Stimulated activated naive CD8-positive, alpha-beta T cell treated with anti-CD3 and anti-CD28 coated beads, Interleukin-15, Interleukin-2, amounts not matched to agents 100 ng/mL and 50 ng/mL, for 24 hours (primary cell): ENCODE data around the gene FAM98C.

Source experiments
- H3K27ac Mint-ChIP-seq: one replicate; pipeline ENCODE4 v1.8.0; 2021; ENCODE audit warnings: mild to moderate bottlenecking, mixed read lengths
- H3K27me3 Mint-ChIP-seq: one replicate; pipeline ENCODE4 v1.8.0; 2021; ENCODE audit warnings: mixed read lengths
- H3K36me3 Mint-ChIP-seq: one replicate; pipeline ENCODE4 v1.8.0; 2021; ENCODE audit warnings: low read depth, mixed read lengths
- H3K4me1 Mint-ChIP-seq: one replicate; pipeline ENCODE4 v1.8.0; 2021; ENCODE audit warnings: low read depth, mixed read lengths
- H3K4me3 Mint-ChIP-seq: one replicate; pipeline ENCODE4 v1.8.0; 2021; ENCODE audit warnings: mild to moderate bottlenecking, mixed read lengths
- H3K9me3 Mint-ChIP-seq: one replicate; pipeline ENCODE4 v1.8.0; 2021; ENCODE audit warnings: mixed read lengths

Gene FAM98C

GRCh38 chr19:38442736-38443135, 39.8 kb downstream of the FAM98C start:
- Mint-ChIP-seq H3K4me3 (no peak overlapping the region), H3K27ac (no peak overlapping the region), H3K9me3 (no peaks in the 10 kb centered on the region), H3K36me3 (no peaks in the 10 kb centered on the region), H3K4me1 (no peaks in the 10 kb centered on the region), H3K27me3 (peaks cover 4% of the 10 kb centered on the region)

DNA sequence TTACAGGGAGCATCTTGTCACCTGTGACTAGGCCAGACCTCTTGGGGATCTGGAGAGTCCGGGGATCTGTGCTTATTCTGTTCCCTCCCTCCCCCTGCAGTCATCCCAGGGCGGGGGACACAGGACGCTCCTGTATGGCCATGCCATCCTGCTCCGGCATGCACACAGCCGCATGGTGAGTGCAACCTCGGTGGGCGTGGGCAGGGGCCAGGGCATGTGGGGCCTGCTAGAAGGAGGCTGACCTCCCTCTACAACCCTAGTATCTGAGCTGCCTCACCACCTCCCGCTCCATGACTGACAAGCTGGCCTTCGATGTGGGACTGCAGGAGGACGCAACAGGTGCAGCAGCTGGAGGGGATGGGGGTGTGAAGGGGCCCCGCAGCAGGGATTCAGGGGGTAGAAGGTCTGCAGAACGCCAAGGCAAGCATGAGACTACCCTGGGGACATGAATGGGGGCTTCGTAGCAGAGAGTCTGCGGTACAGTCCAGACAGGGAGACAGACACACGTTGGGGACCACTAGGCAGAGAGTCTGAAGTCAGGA, 40.6 kb downstream of the FAM98C start:
- Mint-ChIP-seq H3K4me1 (no peaks in the 10 kb centered on the region), H3K27ac (no peak overlapping the region), H3K36me3 (no peaks in the 10 kb centered on the region), H3K9me3 (no peaks in the 10 kb centered on the region), H3K27me3 (no peaks in the 10 kb centered on the region), H3K4me3 (no peak overlapping the region)

- Mint-ChIP-seq H3K36me3 (no peaks in the 10 kb centered on the region), H3K4me3 (no peak overlapping the region), H3K9me3 (no peaks in the 10 kb centered on the region), H3K27me3 (no peaks in the 10 kb centered on the region), H3K27ac (no peak overlapping the region), H3K4me1 (no peaks in the 10 kb centered on the region)
Observed at GRCh38 chr19:38444026-38444425, 41.1 kb downstream of the FAM98C start.

DNA sequence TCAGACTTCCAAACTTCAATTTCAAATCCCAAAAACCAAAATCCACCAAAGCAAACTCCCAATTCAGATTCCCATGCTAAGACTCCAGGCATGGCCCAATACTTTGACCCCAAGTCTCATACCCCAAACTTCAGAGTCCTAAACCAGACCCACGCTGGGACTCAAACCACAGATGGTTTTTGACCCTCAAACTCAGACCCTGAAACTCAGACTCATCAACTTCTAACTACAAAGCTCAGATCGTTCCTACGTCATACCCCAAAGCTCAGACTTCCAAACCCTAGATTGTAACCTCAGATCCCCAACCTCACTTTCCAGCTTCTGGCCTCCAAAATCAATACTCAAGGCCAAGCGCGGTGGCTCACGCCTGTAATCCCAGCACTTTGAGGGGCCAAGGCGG, 42.5 kb downstream of the FAM98C start:
- Mint-ChIP-seq H3K27me3 (no peaks in the 10 kb centered on the region), H3K27ac (no peak overlapping the region), H3K9me3 (no peaks in the 10 kb centered on the region), H3K4me3 (no peak overlapping the region), H3K4me1 (no peaks in the 10 kb centered on the region), H3K36me3 (no peaks in the 10 kb centered on the region)

- Mint-ChIP-seq H3K4me1 (no peaks in the 10 kb centered on the region), H3K36me3 (no peaks in the 10 kb centered on the region), H3K27me3 (no peaks in the 10 kb centered on the region), H3K27ac (no peak overlapping the region), H3K4me3 (no peak overlapping the region), H3K9me3 (no peaks in the 10 kb centered on the region)
Observed at GRCh38 chr19:38448225-38448624, 45.3 kb downstream of the FAM98C start.

DNA sequence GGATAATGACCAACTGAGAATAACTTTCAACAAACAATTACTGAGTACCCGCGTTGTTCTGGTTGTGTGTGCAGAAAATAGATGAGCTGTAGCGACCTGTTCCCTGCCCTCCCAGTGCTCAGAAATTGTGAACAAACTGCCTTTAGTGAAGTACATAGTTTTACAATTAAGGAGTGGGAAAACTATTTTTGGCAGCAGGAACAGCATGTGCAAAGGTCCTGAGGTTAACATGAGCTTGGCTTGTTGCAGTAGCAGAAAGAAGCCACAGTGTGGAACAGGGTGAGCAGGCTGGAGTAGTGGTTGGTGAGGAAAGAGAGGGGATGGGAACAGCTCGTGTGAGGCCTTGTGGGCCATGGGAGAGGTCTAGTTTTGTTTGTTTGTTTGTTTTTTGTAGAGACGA, 46.6 kb downstream of the FAM98C start:
- no peaks in the 10 kb centered on the region for H3K4me1 Mint-ChIP-seq

GRCh38 chr19:38451036-38451435, 48.1 kb downstream of the FAM98C start:
- H3K9me3 Mint-ChIP-seq: no peaks in the 10 kb centered on the region
- no peak overlapping the region for H3K27ac Mint-ChIP-seq
- no peaks in the 10 kb centered on the region for H3K4me1 Mint-ChIP-seq
- no peaks in the 10 kb centered on the region for H3K27me3 Mint-ChIP-seq
- H3K36me3 Mint-ChIP-seq: no peaks in the 10 kb centered on the region
- H3K4me3 Mint-ChIP-seq: no peak overlapping the region

More for the DNA sequence above, 46.6 kb downstream of the FAM98C start:
- no peaks in the 10 kb centered on the region for H3K9me3 Mint-ChIP-seq
- H3K27ac Mint-ChIP-seq: no peak overlapping the region
- no peak overlapping the region for H3K4me3 Mint-ChIP-seq
- no peaks in the 10 kb centered on the region for H3K27me3 Mint-ChIP-seq
- H3K36me3 Mint-ChIP-seq: no peaks in the 10 kb centered on the region

GRCh38 chr19:38451629-38452028, 48.7 kb downstream of the FAM98C start:
- no peaks in the 10 kb centered on the region for H3K27me3 Mint-ChIP-seq
- H3K4me1 Mint-ChIP-seq: no peaks in the 10 kb centered on the region
- H3K4me3 Mint-ChIP-seq: no peak overlapping the region
- H3K27ac Mint-ChIP-seq: no peak overlapping the region
- no peaks in the 10 kb centered on the region for H3K36me3 Mint-ChIP-seq
- no peaks in the 10 kb centered on the region for H3K9me3 Mint-ChIP-seq

- Mint-ChIP-seq H3K4me3 (no peak overlapping the region), H3K36me3 (no peaks in the 10 kb centered on the region), H3K4me1 (no peaks in the 10 kb centered on the region), H3K9me3 (no peaks in the 10 kb centered on the region), H3K27ac (no peak overlapping the region), H3K27me3 (no peaks in the 10 kb centered on the region)
Observed at GRCh38 chr19:38452430-38453366, 49.8 kb downstream of the FAM98C start.

GRCh38 chr19:38453596-38453995, 50.7 kb downstream of the FAM98C start:
- H3K9me3 Mint-ChIP-seq: no peaks in the 10 kb centered on the region
- H3K36me3 Mint-ChIP-seq: no peaks in the 10 kb centered on the region
- H3K4me1 Mint-ChIP-seq: no peaks in the 10 kb centered on the region
- no peaks in the 10 kb centered on the region for H3K27me3 Mint-ChIP-seq
- no peak overlapping the region for H3K27ac Mint-ChIP-seq
- no peak overlapping the region for H3K4me3 Mint-ChIP-seq

GRCh38 chr19:38455031-38455430, 52.1 kb downstream of the FAM98C start:
- no peak overlapping the region for H3K4me3 Mint-ChIP-seq

GRCh38 chr19:38457202-38457601, 54.3 kb downstream of the FAM98C start:
- Mint-ChIP-seq H3K27me3 (peaks cover 2% of the 10 kb centered on the region), H3K4me1 (no peaks in the 10 kb centered on the region), H3K27ac (no peak overlapping the region), H3K9me3 (no peaks in the 10 kb centered on the region), H3K36me3 (no peaks in the 10 kb centered on the region), H3K4me3 (no peak overlapping the region)

More at GRCh38 chr19:38455031-38455430, 52.1 kb downstream of the FAM98C start:
- H3K27me3 Mint-ChIP-seq: no peaks in the 10 kb centered on the region
- no peaks in the 10 kb centered on the region for H3K4me1 Mint-ChIP-seq
- H3K9me3 Mint-ChIP-seq: no peaks in the 10 kb centered on the region
- no peaks in the 10 kb centered on the region for H3K36me3 Mint-ChIP-seq
- H3K27ac Mint-ChIP-seq: no peak overlapping the region

- Mint-ChIP-seq H3K36me3 (no peaks in the 10 kb centered on the region), H3K27ac (no peak overlapping the region), H3K27me3 (peaks cover 7% of the 10 kb centered on the region), H3K4me3 (no peak overlapping the region), H3K4me1 (no peaks in the 10 kb centered on the region), H3K9me3 (no peaks in the 10 kb centered on the region)
Observed at GRCh38 chr19:38457690-38458405, 55.0 kb downstream of the FAM98C start.
